Measurements from ENCODE around the gene OPHN1. TPM values are rescaled to one million over a fixed set of nuclear protein-coding genes. Genes with fewer than 3 reads are reported as not detected.
"Not testable (repeated sequence)": the region's sequence is repeated elsewhere in the genome, so short reads cannot be mapped to it uniquely, and the experiment has no call there.

Gene OPHN1
- total RNA-seq, 1 donor from 2014 or later, result 11.7 TPM

DNA sequence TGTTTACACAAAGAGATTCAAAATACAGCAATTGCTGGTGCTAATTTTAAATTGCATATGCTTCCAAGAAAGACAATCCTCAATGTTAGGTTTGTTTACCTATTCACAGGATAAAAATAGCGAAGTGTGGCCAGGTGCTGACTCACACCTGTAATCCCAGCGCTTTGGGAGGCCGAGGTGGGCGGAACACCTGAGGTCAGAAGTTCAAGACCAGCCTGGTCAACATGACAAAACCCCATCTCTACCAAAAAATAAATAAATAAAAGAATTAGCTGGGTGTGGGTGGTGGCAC is 77.7 kb downstream of the OPHN1 start:
- no peak for DNase-seq

DNA sequence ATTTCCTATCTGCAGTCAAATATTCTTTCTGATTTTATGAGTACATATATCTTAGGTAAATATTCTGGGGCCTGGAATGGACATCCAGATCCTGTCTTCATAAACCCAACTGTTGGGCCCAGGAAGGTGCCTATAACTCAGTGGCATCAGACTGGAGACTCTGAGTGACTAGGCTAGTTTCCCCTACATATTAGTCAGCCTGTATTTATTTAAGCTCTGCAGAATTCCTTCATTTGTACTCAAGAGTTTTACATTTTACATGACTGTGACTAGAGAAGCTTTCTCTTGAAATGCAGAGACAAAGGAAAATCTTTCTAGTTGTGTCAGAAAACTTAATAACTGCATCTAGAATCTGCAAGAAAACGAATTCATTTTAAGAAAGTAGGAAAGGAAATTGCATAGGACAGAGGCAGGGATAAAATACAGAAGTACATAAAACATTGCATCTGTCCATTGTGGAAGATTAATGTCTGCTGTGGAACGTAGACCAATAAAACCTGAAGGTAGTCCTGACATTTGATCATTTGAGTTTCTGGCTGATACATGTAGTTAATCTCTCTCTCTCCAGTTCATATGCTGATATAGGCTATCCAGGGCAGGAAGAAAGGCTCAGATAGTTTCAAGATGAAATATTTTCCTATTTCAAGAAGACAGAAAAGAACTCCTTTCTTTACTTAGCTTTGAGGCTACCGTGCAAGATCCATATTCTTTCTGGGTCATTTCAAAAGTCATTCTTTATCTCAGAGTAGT is 78.2 kb downstream of the OPHN1 start:
- no peak for DNase-seq

DNA sequence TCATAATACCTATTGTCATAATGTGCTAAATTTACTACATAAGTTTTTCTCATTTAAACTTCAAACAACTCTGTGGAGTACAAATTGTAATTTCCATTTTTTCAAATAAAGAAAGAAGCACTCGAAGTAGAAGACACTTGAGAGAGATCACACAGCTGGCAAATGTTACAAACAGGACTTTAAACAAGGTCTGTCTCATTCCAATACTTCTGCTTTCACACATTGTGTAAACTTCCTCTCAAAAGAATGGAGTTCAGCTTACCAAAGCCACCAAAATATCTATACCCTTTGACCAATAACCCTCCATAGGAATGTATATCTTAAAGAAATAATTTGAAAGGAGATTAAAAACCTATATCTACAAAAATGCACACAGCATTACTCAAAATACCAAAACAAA is 88.3 kb downstream of the OPHN1 start:
- DNase-seq, result peak; percentile 1

DNA sequence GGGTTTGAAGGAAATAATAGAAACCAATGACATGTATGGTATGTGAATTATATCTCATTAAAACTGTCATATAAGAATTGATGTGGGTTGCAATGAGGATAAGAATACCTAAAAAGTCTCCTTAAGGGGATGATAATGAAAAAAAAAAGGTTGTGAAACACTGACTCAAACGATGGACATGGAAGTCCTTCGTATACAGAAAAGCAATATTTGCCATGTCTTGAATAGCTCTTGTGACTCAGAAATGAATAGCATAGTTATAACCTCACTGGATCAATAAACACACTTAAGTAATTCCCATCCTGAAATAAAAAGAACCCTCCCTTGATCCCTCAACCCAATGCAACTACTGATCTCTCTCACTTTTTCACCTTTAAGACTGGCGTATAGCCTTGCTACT is 89.7 kb downstream of the OPHN1 start:
- DNase-seq, result no peak

DNA sequence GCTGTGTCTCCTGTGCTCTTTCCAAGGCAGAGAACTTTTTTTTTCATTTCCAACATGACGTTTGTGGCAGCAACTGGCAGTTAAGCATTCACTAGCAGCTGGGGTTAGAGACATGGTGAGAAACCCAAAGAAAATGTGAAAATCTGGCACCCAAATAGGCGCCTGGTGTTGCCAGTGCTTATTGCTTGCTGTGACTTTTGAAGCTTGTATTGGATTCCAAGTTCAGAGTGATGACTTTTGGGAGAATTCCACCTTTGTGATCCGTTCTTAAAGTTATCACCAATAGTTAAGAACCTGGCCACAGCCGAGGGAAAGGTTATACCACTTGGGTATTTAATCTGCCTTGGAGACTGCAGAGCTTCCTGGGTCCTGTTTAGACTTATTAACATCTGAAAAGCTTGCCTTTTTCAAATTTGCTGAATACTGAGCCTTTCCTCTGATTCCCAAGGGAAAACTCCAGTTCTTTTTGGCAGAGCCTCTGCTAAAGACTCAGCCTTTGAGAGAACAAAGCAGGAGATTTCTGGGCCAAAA is 101.0 kb downstream of the OPHN1 start:
- DNase-seq, result no peak

DNA sequence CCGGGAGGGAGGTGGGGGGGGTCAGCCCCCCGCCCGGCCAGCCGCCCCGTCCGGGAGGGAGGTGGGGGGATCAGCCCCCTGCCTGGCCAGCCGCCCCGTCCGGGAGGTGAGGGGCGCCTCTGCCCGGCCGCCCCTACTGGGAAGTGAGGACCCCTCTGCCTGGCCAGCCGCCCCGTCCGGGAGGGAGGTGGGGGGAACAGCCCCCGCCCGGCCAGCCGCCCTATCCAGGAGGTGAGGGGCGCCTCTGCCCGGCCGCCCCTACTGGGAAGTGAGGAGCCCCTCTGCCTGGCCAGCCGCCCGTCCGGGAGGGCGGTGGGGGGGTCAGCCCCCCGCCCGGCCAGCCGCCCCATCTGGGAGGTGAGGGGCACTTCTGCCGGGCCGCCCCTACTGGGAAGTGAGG is 106.5 kb downstream of the OPHN1 start:
- DNase-seq, result not testable (repeated sequence)

DNA sequence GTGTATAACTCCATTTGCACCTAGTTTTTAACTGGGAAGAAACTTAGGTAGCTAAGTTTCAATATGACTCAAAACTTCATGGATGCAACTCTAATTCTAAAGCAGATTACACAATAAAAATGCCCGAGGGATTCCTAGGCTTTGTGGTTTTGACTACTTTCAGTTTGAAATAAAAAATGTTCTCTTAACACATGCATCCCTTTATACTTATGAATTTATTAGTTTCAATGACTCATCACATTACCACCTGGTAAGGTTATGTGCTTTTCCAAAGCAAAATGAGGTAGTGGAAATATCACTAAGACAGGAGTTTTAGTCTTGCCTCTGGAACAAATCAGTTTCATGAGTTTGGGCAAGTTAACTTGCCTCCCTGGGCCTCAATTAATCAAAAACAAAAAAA is 125.5 kb downstream of the OPHN1 start:
- DNase-seq, result no peak

DNA sequence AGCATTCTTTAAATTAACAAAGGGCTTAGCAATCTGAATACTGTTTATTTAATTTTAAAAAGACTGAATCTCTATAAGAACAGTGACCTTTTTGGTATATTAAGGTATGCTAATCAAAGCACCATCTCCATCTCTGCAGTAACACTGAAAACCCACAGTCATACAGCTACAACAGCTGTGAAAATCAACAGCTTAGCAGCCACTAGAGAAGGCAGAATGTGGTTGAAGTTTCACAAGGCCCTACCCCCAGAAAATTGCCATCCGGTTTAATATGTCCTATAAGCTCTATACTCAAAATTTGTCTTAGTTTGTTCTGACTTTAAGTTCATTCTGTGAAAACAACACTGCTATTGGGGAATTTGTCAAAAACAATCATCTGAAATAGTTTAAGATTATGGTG is 128.7 kb downstream of the OPHN1 start:
- DNase-seq, result no peak

DNA sequence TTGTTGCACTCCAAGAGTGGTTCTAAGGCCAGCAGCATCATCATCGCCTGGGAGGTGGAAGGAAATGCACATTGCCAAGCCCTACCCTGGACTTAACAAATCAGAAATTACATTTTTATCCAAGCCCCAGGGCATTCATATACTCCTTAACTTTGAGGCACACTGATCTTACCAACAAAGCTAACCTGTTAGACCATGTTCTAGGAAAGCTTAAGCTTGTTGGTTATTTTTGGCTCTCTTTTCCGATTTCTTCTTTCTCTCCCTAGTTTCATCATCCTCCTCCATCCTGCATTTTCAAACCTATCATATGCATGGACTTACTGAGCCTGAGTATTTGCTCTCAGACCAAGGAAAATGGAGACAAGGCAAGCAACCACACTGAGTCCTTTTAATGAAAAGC is 133.4 kb downstream of the OPHN1 start:
- DNase-seq, result no peak

DNA sequence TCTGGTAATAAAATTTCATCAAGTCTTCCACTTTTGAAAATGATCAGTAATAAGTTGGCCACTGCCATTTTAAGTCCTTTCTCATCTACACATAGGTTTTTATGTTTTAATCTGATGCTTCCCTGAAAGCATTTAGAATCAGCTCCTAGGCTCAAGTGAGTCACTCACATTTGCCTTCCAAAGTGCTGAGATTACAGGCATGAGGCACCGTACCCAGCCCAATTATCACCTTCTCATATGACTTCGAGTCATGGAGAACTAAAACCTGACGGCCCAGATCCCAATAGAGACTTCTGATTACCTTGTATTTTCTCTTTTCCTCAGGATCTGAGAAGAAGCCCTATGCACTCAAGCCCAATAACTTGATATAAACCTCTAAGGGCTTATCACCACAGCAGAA is 140.8 kb downstream of the OPHN1 start:
- DNase-seq, result no peak

DNA sequence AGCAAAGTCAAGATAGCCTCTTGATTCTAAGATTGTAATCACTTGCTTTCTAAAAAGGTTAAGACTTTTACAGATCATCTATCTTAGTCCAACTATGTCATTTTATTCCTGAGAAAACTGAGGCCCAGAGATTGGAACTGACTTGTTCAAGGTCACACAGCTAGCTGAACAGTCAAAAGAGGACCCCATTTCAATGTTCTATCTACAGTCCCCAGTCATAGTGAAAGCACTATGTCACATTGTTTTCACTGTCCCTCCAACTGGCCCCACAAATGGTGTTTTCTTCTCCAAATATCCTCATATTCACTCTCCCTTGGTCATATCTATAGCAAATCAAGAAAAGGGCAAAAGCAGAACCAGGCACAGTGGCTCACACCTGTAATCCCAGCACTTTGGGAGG is 145.2 kb downstream of the OPHN1 start:
- no peak for DNase-seq

DNA sequence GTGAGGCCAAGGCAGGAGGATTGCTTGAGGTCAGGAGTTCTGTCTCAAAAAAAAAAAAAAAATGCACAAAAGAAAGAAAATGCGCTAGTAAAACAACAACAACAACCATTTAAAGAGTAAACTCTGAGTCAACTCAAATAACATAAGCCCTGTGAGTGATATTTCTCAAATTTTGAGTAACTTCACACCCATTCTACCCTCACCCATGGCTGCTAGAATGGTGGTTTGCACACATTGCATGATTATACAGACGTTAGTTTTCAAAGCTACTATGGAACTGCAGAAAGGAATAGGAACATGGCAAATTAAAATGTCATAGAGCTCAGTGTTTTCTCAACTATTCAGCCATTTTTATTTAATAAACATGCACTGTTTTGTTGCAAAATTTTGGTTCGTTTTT is 145.9 kb downstream of the OPHN1 start:
- no peak for DNase-seq

DNA sequence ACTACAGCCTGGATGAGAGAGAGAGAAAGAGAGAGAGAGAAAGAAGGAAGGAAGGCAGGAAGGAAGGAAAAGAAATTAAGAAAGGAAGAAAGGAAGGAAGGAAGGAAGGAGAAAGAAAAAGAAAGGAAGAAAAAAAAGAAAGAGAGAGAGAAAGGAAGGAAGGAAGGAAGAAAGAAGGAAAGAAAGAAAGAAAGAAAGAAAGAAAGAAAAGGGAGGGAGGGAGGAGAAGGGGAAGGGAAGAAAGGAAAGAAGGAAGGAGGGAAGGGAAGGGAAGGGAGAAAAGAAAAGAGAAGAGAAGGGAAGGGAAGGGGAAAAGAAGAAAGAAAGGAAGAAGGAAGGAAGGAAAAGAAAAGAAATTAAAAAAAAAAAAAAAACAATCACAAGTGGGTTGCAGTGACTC is 146.3 kb downstream of the OPHN1 start:
- no peak for DNase-seq

DNA sequence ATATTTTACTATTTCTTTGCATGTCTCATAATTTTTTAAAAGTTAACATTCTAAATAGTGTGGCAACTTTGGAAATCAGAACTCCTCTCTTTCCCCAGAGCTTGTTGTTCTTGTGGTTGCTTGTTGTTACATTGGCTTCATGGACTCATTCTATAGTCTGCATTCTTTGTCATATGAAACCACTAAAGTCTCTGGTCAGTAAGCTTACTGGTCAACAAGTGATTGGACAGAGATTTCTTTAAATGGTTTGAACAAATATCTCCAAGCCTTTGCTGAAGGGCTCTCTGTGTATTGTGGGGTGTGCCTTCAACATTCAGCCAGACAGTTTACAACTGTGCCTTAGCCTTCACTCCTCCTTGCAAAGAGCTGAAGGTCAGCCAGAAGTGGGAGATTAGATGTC is 147.2 kb downstream of the OPHN1 start:
- no peak for DNase-seq

DNA sequence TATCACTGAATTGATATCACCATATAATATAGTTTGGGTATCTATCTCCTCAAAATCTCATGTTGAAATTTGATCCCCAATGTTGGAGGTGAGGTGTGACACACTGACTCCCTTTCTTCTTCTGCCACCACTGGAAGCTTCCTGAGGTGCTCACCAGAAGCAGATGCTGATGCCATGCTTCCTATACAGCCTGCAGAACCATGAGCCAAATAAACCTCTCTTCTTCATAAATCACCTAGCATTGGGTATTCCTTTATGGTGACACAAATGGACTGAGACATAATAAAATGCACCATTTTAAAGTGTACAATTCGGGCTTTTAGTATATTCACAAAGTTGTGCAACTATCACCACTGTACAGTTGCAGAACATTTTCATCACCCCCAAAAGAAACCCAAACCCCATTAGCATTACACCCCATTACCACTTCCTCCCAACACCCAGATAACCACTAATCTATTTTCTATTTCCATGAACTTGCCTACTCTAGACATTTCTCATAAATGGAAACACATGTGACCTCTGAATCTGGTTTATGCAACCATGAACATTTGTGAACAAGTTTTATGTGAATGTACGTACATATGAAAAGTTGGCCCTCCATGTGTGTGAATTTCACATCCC is 148.9 kb downstream of the OPHN1 start:
- no peak for DNase-seq

DNA sequence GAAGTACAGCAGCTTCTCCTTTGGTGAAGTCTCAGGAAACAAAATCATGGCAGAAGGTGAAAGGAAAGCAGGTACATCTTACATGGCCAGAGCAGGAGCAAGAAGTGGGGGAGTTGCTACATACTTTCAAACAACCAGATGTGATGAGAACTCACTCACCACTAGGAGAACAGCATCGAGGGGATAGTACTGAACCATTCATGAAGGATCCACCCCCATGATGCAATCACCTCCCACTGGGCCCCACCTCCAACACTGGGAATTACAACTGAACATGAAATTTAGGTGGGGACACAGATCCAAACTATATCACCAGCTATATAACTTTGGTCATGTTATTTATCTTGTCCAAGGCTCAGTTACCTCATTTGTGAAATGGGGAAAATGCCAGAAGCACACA is 159.4 kb downstream of the OPHN1 start:
- no peak for DNase-seq

DNA sequence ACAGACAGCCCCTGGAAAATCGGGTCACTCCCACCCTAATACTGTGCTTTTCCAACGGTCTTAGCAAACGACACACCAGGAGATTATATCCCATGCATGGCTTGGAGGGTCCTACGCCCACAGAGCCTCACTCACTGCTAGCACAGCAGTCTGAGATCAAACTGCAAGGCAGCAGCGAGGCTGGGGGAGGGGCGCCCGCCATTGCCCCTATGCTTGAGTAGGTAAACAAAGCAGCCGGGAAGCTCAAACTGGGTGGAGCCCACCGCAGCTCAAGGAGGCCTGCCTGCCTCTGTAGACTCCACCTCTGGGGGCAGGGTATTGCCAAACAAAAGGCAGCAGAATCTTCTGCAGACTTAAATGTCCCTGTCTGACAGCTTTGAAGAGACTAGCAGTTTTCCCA is 168.5 kb downstream of the OPHN1 start:
- DNase-seq, result not testable (repeated sequence)

DNA sequence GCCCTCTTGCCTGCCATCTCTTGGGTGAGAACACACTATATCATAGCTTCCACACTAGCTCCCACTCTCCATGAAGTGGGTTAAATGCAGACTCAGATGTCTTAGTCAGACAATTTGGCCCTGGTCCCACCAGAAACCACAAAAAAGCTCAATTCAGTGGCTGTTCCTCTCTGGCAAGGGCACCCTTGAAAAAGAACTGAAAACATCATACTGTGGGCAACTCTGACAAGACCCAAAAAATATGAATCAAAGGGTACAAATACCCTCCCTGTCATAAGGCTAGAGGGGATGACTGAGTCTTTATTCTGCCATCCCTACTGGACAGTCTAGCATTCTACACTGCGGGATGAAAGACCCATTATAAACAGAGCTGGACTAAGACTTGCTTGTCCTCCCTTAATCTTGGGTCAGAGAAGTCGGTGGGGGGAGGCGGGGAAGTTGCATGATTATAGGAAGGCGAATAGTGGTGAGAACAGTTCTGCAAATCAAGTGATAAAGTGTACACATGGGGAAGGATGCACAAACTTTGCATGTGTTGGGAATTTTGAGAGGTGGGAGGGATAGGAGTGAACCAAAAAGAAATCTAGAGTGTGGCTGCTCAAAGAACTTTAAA is 172.1 kb downstream of the OPHN1 start:
- DNase-seq, result no peak

DNA sequence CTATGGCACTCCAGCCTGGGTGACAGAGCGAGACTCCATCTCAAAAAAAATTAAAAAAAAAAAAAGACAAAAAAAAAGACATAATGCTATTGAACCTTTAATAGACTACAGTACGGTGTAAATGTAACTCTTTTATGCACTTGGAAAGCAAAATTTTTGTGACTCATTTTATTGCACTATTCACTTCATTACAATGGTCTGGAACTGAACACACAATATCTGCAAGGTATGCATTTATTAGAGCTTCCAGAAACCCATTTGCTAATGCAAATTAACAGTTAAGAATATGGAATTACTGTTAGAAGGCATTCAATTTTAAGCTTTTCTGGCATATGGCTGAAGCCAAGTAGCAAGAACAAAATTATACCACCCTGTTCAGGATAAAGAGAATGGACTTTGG is 176.3 kb downstream of the OPHN1 start:
- DNase-seq, result no peak

DNA sequence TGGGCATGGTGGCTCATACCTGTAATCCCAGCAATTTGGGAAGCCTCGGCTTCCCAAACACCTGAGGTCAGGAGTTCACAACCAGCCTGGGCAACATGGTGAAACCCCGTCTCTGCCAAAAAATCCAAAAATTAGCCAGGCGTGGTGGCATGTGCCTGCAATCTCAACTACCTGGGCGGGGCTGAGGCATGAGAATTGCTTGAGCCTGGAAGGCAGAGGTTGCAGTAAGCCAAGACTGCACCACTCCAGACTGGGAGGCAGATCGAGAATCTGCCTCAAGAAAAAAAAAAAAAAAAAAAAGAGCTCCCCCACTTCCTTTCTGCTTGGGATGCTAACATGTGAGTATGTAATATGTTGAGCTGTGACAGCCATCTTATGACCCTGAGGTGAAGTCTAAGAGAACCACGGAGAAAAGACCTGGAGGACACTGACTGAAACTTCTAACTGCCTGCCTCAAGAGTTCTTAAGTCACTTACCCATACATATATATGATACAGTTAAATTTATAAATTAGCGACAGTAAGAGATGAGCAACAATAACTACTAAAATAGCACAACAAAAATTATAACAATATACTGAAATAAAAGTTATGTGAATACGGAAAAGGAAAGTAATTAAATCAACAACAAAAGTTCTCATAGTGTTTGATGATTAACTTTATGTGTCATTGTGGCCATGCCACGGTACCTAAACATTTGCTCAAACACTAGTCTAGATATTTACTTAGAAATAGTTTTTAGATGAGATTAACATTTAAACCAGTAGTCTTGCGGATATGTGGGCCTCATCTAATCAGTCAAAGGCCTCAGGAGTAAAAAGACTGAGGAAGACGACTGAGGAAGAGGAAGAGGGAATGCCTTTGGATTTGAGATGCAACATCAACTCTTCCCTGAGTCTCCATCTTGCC is 178.3 kb downstream of the OPHN1 start:
- no peak for DNase-seq

DNA sequence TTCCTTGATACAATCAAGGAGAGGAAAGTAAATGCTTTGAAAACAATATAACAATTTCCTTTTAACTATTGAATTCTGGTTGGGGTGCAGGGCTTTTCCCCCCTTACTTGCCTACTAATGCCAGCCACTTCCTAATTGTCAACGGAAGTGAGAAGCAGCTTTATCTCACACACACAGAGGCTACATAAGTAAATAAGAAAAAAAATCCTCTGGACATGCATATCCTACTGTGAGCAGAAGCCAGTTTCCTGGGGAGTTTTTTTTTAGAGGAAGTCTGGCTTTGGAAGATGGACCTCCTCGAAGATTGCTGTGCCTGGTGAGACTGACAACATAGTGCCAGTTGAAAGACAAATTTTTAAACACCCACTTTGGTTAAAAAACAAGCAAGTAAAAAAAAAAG is 180.6 kb downstream of the OPHN1 start:
- DNase-seq, result peak; percentile 59

DNA sequence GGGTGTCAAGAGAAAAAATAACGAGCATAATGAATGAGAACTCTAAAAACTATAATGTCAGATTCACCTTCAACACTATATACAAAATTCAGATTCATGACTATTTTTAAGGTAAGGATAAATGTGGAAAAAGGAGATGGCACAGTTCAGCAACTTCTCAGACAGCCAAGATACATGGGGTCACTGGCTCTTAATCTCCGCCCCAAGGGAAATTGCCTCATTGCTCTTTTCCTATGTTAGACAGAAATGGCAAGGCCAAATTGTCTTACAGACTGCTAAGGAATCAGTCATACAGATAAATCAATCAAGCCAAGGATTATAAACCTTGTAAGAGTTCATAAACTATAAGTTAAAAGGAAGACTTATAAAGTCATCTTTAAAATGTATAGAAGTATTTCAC is 183.4 kb downstream of the OPHN1 start:
- DNase-seq, result peak; percentile 25

DNA sequence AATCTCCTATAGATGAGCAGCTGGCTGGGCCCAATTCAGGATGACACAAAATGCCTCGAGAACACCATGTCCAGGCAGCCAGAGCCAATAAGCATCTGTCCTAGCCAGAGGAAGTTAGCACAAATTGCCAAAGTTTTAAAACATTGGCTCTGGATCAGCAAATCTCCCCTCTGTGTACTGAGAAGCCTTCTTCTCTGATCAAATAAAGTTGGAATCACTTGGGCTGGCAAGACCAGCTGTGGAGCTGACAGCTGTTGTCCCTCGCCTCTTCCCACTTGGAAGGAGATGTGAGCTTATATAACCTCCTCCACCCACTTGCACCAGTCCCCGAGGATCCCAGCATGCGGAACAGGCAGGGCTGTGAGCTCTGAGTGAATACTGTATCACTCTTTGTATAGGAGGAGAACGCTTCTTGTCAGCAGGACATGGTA is 183.9 kb downstream of the OPHN1 start:
- DNase-seq, result no peak
